ENCODE results near the gene TIGD6.

TIGD6 gene

GRCh38 chr5:149957855-149958254 is 42.6 kb downstream of the TIGD6 start:
- no peak for TF ChIP-seq CTCF (IDR thresholded peaks at IDR 0.05)

DNA sequence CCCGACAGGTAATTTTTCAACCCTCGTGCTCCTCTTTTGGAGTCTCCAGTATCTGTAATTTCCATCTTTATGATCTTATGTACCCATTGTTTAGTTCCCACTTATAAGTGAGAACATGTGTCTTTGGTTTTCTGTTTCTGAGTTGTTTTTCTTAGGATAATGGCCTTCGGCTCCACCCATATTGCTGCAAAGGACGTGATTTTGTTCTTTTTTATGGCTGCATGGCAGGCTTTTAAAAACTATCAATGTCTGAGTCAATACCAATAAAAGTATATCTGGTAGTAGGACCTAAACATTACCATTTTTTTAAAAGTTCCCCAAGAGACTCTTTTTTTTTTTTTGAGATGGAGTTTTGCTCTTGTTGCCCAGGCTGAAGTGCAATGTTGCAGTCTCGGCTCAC is 43.8 kb downstream of the TIGD6 start:
- no peak for TF ChIP-seq CTCF (IDR thresholded peaks at IDR 0.05)

- no peak for TF ChIP-seq CTCF (IDR thresholded peaks at IDR 0.05)
Measured at GRCh38 chr5:149954798-149955197, 45.7 kb downstream of the TIGD6 start.

DNA sequence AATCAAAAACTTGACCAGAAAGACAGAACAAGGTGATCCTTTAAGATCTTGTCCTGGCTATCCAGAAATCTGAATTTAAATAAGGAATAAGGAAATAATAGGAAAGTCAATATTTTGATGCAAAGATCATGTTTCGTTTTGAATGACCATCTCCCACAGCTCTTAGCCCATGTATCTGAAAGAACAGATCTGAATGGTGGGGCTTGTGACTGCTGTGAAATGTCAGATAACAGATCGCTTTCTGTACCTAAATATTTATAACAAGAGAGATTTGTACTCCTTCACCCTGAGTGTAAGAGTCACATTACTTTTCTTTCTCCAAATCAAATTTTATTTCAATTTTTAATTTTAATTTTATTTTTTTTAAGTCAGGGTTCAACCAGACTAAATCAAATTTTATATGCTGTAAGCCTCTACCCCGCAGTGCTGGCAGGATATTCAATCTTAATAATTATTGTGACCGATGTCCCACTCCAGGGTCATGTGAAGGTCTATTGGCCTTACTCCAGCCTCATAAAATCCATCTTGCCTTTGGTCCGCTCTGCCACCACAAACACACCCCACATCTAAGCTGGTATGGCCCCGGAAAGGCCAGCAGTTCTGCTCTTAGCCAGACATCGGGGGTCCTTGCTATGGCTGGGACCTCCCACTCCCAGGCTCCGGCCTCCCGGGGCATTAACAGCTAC is 46.9 kb downstream of the TIGD6 start:
- TF ChIP-seq CTCF (IDR thresholded peaks at IDR 0.05): no peak

GRCh38 chr5:149951138-149951749 is 49.2 kb downstream of the TIGD6 start:
- no peak for TF ChIP-seq CTCF (IDR thresholded peaks at IDR 0.05)

- no peak for TF ChIP-seq CTCF (IDR thresholded peaks at IDR 0.05)
Measured at GRCh38 chr5:149948993-149949392, 51.5 kb downstream of the TIGD6 start.

- no peak for TF ChIP-seq CTCF (IDR thresholded peaks at IDR 0.05)
Measured at GRCh38 chr5:149946118-149946517, 54.3 kb downstream of the TIGD6 start.

Data from LNCAP (cell line).